SK-N-SH treated with all-trans-retinoic acid at 6 μM for 48 hours (cell line): ENCODE measurements around the gene NSUN6.

ENCODE experiments used
- ATAC-seq: fragments of 200-7000 bp; cut with Tn5 transposase; 3 replicates; pipeline ENCODE4 v1.9.1; 2020; ENCODE audit warnings: mild to moderate bottlenecking, moderate library complexity
- ARNTL ChIP-seq: fragments of 450-650 bp; formaldehyde crosslinking; IDR thresholded peaks from 2 replicates; pipeline ENCODE4 v1.5.0; 2020; ENCODE audit warnings: low read depth, mild to moderate bottlenecking, moderate library complexity, borderline replicate concordance
- BACH2 ChIP-seq: fragments of 250-450 bp; sonication (Bioruptor Pico); IDR thresholded peaks from 2 replicates; pipeline ENCODE4 v1.9.0; 2021; ENCODE audit warnings: mild to moderate bottlenecking, borderline replicate concordance
- CSDC2 ChIP-seq: fragments of 250-450 bp; sonication (Bioruptor Pico); IDR thresholded peaks from 2 replicates; pipeline ENCODE4 v1.5.0; 2020; ENCODE audit warnings: mild to moderate bottlenecking, moderate library complexity
- ESRRG ChIP-seq: fragments of 250-450 bp; sonication (Bioruptor Pico); IDR thresholded peaks from 2 replicates; pipeline ENCODE4 v1.6.1; 2021; ENCODE audit warnings: mild to moderate bottlenecking
- GLIS3 ChIP-seq: fragments of 250-450 bp; sonication (Bioruptor Pico); IDR thresholded peaks from 2 replicates; pipeline ENCODE4 v1.5.0; 2020; ENCODE audit warnings: mild to moderate bottlenecking, moderate library complexity
- ISL1 ChIP-seq: fragments of 250-450 bp; sonication (Bioruptor Pico); IDR thresholded peaks from 2 replicates; pipeline ENCODE4 v2.1.2; 2022; ENCODE audit warnings: mild to moderate bottlenecking, moderate library complexity
- OSR1 ChIP-seq: fragments of 250-450 bp; sonication (Bioruptor Pico); IDR thresholded peaks from 2 replicates; pipeline ENCODE4 v1.8.0; 2022; ENCODE audit warnings: moderate library complexity, mild to moderate bottlenecking, inconsistent platforms
- PPARA ChIP-seq: fragments of 250-450 bp; sonication (Bioruptor Pico); IDR thresholded peaks from 2 replicates; pipeline ENCODE4 v1.5.0; 2020; ENCODE audit warnings: mild to moderate bottlenecking, borderline replicate concordance
- RARB ChIP-seq: fragments of 250-450 bp; sonication (Bioruptor Pico); IDR thresholded peaks from 2 replicates; pipeline ENCODE4 v1.8.0; 2021; ENCODE audit warnings: mild to moderate bottlenecking, moderate library complexity
- SNAI2 ChIP-seq: fragments of 250-450 bp; sonication (Bioruptor Pico); IDR thresholded peaks from 2 replicates; pipeline ENCODE4 v1.5.0; 2020; ENCODE audit warnings: mild to moderate bottlenecking, moderate library complexity
- TCF4 ChIP-seq: fragments of 250-450 bp; sonication (Bioruptor Pico); IDR thresholded peaks from 2 replicates; pipeline ENCODE4 v1.8.0; 2021; ENCODE audit warnings: mild to moderate bottlenecking, moderate library complexity, borderline replicate concordance
- TOX ChIP-seq: fragments of 250-450 bp; sonication (Bioruptor Pico); IDR thresholded peaks from 2 replicates; pipeline ENCODE4 v1.8.0; 2021; ENCODE audit warnings: mild to moderate bottlenecking, moderate library complexity, borderline replicate concordance
- ZC3H10 ChIP-seq: fragments of 250-450 bp; sonication (Bioruptor Pico); IDR thresholded peaks from 2 replicates; pipeline ENCODE4 v1.5.1; 2021; ENCODE audit warnings: mild to moderate bottlenecking, moderate library complexity
- ZFP3 ChIP-seq: fragments of 250-450 bp; sonication (Bioruptor Pico); IDR thresholded peaks from 2 replicates; pipeline ENCODE4 v1.5.0; 2020; ENCODE audit warnings: mild to moderate bottlenecking, moderate library complexity
- ZFP30 ChIP-seq: fragments of 450-650 bp; formaldehyde crosslinking; IDR thresholded peaks from 2 replicates; pipeline ENCODE4 v1.5.0; 2022; ENCODE audit warnings: mild to moderate bottlenecking, moderate library complexity
- ZNF70 ChIP-seq: fragments of 450-650 bp; formaldehyde crosslinking; IDR thresholded peaks from 2 replicates; pipeline ENCODE4 v1.5.0; 2020; ENCODE audit warnings: mild to moderate bottlenecking, moderate library complexity
- ZNF8 ChIP-seq: fragments of 450-650 bp; formaldehyde crosslinking; IDR thresholded peaks from 2 replicates; pipeline ENCODE4 v1.5.0; 2020; ENCODE audit warnings: mild to moderate bottlenecking, moderate library complexity
- TF ChIP-seq, protein P1 (sequence below): fragments of 250-450 bp; sonication (Bioruptor Pico); IDR thresholded peaks from 2 replicates; pipeline ENCODE4 v1.5.1; 2021; ENCODE audit warnings: mild to moderate bottlenecking, moderate library complexity
- TF ChIP-seq, protein P2 (sequence below): fragments of 250-450 bp; sonication (Bioruptor Pico); IDR thresholded peaks from 2 replicates; pipeline ENCODE4 v1.5.1; 2020; ENCODE audit warnings: low read depth, mild to moderate bottlenecking, moderate library complexity
- TF ChIP-seq, protein P3 (sequence below): fragments of 250-450 bp; sonication (Bioruptor Pico); IDR thresholded peaks from 2 replicates; pipeline ENCODE4 v1.5.0; 2020; ENCODE audit warnings: mild to moderate bottlenecking, moderate library complexity
- TF ChIP-seq, protein P4 (sequence below): fragments of 250-450 bp; sonication (Bioruptor Pico); IDR thresholded peaks from 2 replicates; pipeline ENCODE4 v1.8.0; 2021; ENCODE audit warnings: low read depth, mild to moderate bottlenecking, moderate library complexity, borderline replicate concordance

NSUN6 gene

DNA sequence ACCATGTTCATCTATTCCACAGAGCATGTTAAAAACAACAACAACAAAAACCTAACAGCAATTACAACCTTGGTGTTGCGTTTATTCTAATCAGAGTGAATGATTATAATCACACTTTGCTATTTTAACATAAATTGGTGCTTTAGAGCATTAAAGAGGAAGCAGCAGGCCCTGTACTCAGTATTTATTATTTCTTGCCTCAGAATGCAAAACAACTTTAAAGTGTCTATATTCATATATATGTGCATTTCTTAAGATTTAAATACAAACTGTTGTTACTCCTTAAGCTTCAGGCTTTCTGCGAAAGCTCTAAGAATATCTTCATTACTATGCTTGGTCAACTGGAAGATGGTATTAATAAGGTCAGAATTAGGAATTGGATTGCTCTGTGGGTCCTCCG is 29.4 kb upstream of the NSUN6 start:
- TF ChIP-seq ZFP30 (CRISPR knock-in tag) (no peak), TOX (CRISPR knock-in tag) (no peak), TCF4 (CRISPR knock-in tag) (no peak), ARNTL (CRISPR knock-in tag) (no peak), ISL1 (CRISPR knock-in tag) (no peak)
- ATAC-seq: no peak

DNA sequence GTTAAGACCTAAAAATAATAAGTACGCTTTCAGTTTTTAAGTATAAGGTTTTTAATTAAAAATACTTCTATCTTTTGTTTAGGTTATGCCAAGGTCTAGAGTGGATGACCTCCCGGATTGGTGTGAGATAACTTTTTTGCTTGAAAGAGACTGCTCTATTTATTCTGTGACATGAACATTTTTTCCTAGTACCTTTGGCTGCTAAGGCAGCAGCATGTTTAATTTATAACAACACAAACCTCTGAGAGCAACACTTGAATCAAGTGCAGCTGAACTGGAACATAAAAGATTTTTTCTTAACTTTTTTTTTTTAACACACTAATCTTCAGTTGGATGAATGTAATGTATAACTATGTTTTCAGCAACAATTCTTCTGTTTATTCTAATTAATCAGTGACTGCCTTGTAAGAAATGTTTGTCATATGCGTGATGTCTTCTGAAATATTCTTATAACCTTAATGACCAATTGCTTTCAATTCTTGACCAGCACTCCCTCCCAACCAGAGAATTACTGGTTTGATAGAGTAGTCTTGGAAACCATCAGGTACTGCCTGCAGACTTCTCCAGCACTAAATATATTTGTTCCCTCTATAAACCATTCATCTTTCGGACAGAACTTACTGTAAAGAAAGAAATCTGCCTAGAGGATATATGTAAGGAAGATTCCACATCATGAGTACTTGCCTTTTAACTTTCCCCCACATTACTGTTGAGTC is 23.9 kb upstream of the NSUN6 start:
- no peak for ATAC-seq
- TF ChIP-seq TCF4 (CRISPR knock-in tag) (no peak), PPARA (no peak), ZNF70 (CRISPR knock-in tag) (no peak), TOX (CRISPR knock-in tag) (no peak), GLIS3 (CRISPR knock-in tag) (no peak), ZFP30 (CRISPR knock-in tag) (no peak), ZFP3 (no peak), ESRRG (CRISPR knock-in tag) (no peak), BACH2 (CRISPR knock-in tag) (no peak)
- TF ChIP-seq, protein P1, sequence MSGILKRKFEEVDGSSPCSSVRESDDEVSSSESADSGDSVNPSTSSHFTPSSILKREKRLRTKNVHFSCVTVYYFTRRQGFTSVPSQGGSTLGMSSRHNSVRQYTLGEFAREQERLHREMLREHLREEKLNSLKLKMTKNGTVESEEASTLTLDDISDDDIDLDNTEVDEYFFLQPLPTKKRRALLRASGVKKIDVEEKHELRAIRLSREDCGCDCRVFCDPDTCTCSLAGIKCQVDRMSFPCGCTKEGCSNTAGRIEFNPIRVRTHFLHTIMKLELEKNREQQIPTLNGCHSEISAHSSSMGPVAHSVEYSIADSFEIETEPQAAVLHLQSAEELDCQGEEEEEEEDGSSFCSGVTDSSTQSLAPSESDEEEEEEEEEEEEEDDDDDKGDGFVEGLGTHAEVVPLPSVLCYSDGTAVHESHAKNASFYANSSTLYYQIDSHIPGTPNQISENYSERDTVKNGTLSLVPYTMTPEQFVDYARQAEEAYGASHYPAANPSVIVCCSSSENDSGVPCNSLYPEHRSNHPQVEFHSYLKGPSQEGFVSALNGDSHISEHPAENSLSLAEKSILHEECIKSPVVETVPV (CRISPR knock-in tag): no peak
- TF ChIP-seq, protein P2, sequence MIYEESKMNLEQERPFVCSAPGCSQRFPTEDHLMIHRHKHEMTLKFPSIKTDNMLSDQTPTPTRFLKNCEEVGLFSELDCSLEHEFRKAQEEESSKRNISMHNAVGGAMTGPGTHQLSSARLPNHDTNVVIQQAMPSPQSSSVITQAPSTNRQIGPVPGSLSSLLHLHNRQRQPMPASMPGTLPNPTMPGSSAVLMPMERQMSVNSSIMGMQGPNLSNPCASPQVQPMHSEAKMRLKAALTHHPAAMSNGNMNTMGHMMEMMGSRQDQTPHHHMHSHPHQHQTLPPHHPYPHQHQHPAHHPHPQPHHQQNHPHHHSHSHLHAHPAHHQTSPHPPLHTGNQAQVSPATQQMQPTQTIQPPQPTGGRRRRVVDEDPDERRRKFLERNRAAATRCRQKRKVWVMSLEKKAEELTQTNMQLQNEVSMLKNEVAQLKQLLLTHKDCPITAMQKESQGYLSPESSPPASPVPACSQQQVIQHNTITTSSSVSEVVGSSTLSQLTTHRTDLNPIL (CRISPR knock-in tag): no peak
- TF ChIP-seq, protein P3, sequence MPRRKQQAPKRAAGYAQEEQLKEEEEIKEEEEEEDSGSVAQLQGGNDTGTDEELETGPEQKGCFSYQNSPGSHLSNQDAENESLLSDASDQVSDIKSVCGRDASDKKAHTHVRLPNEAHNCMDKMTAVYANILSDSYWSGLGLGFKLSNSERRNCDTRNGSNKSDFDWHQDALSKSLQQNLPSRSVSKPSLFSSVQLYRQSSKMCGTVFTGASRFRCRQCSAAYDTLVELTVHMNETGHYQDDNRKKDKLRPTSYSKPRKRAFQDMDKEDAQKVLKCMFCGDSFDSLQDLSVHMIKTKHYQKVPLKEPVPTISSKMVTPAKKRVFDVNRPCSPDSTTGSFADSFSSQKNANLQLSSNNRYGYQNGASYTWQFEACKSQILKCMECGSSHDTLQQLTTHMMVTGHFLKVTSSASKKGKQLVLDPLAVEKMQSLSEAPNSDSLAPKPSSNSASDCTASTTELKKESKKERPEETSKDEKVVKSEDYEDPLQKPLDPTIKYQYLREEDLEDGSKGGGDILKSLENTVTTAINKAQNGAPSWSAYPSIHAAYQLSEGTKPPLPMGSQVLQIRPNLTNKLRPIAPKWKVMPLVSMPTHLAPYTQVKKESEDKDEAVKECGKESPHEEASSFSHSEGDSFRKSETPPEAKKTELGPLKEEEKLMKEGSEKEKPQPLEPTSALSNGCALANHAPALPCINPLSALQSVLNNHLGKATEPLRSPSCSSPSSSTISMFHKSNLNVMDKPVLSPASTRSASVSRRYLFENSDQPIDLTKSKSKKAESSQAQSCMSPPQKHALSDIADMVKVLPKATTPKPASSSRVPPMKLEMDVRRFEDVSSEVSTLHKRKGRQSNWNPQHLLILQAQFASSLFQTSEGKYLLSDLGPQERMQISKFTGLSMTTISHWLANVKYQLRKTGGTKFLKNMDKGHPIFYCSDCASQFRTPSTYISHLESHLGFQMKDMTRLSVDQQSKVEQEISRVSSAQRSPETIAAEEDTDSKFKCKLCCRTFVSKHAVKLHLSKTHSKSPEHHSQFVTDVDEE (CRISPR knock-in tag): no peak
- TF ChIP-seq, protein P4, sequence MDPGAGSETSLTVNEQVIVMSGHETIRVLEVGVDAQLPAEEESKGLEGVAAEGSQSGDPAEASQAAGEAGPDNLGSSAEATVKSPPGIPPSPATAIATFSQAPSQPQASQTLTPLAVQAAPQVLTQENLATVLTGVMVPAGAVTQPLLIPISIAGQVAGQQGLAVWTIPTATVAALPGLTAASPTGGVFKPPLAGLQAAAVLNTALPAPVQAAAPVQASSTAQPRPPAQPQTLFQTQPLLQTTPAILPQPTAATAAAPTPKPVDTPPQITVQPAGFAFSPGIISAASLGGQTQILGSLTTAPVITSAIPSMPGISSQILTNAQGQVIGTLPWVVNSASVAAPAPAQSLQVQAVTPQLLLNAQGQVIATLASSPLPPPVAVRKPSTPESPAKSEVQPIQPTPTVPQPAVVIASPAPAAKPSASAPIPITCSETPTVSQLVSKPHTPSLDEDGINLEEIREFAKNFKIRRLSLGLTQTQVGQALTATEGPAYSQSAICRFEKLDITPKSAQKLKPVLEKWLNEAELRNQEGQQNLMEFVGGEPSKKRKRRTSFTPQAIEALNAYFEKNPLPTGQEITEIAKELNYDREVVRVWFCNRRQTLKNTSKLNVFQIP: no peak

DNA sequence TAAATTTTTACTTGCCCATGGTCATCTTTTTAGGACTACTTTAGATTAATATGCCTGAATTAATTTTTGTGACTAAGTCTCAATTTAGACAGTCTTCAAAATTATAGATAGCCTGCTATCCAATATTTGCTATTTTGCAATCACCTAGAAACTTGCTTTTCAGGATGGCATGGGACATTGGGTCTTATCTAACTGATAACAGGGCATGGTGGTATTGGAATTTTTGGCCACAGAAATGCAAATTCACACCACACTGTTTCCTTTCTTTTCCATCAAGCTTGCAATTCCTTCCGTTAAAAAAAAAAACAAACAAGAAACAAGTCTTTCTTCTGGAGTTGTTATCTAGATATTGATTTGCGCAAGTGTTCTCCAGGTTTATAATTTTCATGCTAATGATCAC is 16.6 kb upstream of the NSUN6 start:
- no peak for TF ChIP-seq CSDC2 (CRISPR knock-in tag)
- no peak for TF ChIP-seq ZFP30 (CRISPR knock-in tag)
- TF ChIP-seq, protein P2 (CRISPR knock-in tag): no peak
- TF ChIP-seq RARB: no peak
- no peak for TF ChIP-seq ZFP3
- TF ChIP-seq SNAI2 (CRISPR knock-in tag): no peak
- TF ChIP-seq, protein P4: no peak
- TF ChIP-seq ZC3H10 (CRISPR knock-in tag): no peak
- no peak for TF ChIP-seq BACH2 (CRISPR knock-in tag)
- TF ChIP-seq GLIS3 (CRISPR knock-in tag): no peak
- TF ChIP-seq ZNF8 (CRISPR knock-in tag): no peak
- TF ChIP-seq TOX (CRISPR knock-in tag): no peak
- no peak for TF ChIP-seq OSR1 (CRISPR knock-in tag)
- TF ChIP-seq PPARA: no peak
- TF ChIP-seq, protein P3 (CRISPR knock-in tag): no peak
- TF ChIP-seq ISL1 (CRISPR knock-in tag): no peak
- no peak for TF ChIP-seq ESRRG (CRISPR knock-in tag)
- ATAC-seq: no peak
